Raji (cell line): ENCODE data around the gene ATP1A3.

Experiments
- POLR2A ChIP-seq: IDR thresholded peaks from 2 replicates; pipeline ENCODE4 v1.6.1; 2011; ENCODE audit warnings: low read depth, low read length, control low read depth; ENCODE audit not compliant: insufficient read depth

The ATP1A3 gene

GRCh38 chr19:42018503-42019193, 24.6 kb upstream of the ATP1A3 start:
- TF ChIP-seq POLR2A: no peak

GRCh38 chr19:42017040-42017439, 23.0 kb upstream of the ATP1A3 start:
- no peak for TF ChIP-seq POLR2A

GRCh38 chr19:42010245-42011126, 16.5 kb upstream of the ATP1A3 start:
- no peak for TF ChIP-seq POLR2A

GRCh38 chr19:42006569-42006968, 12.5 kb upstream of the ATP1A3 start:
- no peak for TF ChIP-seq POLR2A

- TF ChIP-seq POLR2A: no peak
Observed at GRCh38 chr19:42005504-42005903, 11.5 kb upstream of the ATP1A3 start.

GRCh38 chr19:42003506-42004294, 9.7 kb upstream of the ATP1A3 start:
- no peak for TF ChIP-seq POLR2A

GRCh38 chr19:41999878-42000208, 5.8 kb upstream of the ATP1A3 start:
- TF ChIP-seq POLR2A: no peak

- TF ChIP-seq POLR2A: no peak
Observed at GRCh38 chr19:41999071-41999877, 5.2 kb upstream of the ATP1A3 start.

GRCh38 chr19:41998246-41999020, 4.4 kb upstream of the ATP1A3 start:
- TF ChIP-seq POLR2A: no peak

GRCh38 chr19:41997851-41998229, 3.8 kb upstream of the ATP1A3 start:
- TF ChIP-seq POLR2A: no peak

GRCh38 chr19:41997121-41997850, 3.3 kb upstream of the ATP1A3 start:
- TF ChIP-seq POLR2A: no peak

- no peak for TF ChIP-seq POLR2A
Observed at GRCh38 chr19:41995959-41996797, 2.1 kb upstream of the ATP1A3 start.
